ENCODE data around the gene PTPRZ1.

- TF ChIP-seq SIN3A (IDR thresholded peaks at IDR 0.05; ENCODE audit: borderline replicate concordance, insufficient read depth, low read length) (no peak), POLR2AphosphoS5 (IDR thresholded peaks at IDR 0.05; ENCODE audit: low read depth, low read length) (no peak), FOXP2 (optimal IDR thresholded peaks at IDR 0.05; ENCODE audit: borderline replicate concordance, extremely low read depth, extremely low read length, insufficient read depth) (no peak)
- TF ChIP-seq, protein P1, sequence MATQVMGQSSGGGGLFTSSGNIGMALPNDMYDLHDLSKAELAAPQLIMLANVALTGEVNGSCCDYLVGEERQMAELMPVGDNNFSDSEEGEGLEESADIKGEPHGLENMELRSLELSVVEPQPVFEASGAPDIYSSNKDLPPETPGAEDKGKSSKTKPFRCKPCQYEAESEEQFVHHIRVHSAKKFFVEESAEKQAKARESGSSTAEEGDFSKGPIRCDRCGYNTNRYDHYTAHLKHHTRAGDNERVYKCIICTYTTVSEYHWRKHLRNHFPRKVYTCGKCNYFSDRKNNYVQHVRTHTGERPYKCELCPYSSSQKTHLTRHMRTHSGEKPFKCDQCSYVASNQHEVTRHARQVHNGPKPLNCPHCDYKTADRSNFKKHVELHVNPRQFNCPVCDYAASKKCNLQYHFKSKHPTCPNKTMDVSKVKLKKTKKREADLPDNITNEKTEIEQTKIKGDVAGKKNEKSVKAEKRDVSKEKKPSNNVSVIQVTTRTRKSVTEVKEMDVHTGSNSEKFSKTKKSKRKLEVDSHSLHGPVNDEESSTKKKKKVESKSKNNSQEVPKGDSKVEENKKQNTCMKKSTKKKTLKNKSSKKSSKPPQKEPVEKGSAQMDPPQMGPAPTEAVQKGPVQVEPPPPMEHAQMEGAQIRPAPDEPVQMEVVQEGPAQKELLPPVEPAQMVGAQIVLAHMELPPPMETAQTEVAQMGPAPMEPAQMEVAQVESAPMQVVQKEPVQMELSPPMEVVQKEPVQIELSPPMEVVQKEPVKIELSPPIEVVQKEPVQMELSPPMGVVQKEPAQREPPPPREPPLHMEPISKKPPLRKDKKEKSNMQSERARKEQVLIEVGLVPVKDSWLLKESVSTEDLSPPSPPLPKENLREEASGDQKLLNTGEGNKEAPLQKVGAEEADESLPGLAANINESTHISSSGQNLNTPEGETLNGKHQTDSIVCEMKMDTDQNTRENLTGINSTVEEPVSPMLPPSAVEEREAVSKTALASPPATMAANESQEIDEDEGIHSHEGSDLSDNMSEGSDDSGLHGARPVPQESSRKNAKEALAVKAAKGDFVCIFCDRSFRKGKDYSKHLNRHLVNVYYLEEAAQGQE (IDR thresholded peaks at IDR 0.05; ENCODE audit: insufficient read depth in 1 of 2, low read depth in 2 of 2, low read length in 2 of 2) = no peak
These were observed 2.2 kb downstream of the PTPRZ1 start for GRCh38 chr7:121875203-121875602.
